ENCODE data around the gene RTN4RL1.
A peak's percentile ranks its signal among the peaks of the same experiment; 100 is the strongest.

The RTN4RL1 gene

GRCh38 chr17:2012499-2012898 lies 12.6 kb downstream of the RTN4RL1 start:
- peak overlapping the region; percentile 87 for H3K27ac ChIP-seq

DNA sequence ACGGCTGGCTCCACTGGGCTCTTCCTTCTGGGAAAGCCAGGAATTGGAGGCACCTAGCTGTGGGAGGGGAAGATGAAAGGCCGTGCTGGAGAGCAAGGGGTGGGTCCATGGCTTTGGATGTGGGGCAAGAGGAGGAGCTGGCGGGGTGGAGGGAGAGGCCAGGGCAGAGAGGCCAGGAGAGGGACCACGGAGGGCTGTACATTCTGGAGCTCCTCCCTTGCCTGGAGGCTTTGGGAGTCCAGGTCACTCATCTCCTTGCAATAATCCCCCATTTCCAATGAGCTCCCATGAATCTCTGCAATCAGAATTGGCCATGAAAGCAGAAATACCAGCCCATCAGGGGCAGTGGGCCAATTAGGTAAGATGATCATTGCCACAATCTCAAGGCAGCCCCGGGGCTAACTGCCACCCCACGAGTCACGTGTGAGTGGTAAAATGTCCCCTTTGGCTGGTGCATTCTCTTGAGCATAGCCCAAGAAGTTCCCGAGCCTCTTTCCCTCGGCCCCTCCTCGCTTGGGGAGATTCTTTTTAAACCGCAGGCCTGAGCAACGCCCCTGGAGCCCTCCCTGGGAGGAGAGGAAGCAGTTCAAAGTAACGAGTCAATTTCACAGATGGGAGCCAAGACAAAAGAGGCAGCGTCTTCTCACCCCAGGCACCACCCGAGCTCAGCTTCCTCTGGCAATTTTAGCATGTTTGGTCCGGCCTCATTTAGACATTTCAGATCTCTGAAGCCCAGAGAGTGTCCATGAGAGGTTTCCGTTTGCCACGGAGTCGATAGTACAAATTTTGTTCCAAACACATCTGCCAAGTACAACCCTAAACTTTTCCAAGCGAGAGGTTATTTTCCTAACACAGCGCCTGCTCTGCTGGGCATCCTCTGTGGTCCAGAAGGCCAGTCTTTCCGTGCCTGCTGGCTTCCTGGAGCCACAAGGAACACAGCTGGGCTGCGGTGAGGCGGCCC lies 13.4 kb downstream of the RTN4RL1 start:
- TF ChIP-seq ZFX (IDR thresholded peaks at IDR 0.05), result no peak
- peak overlapping the region; percentile 87 for H3K27ac ChIP-seq

More at GRCh38 chr17:2012499-2012898, 12.6 kb downstream of the RTN4RL1 start:
- no peak for TF ChIP-seq CTCF (conservative IDR thresholded peaks at IDR 0.05)
- TF ChIP-seq ZFX (IDR thresholded peaks at IDR 0.05), result no peak

- no peak overlapping the region for H3K27ac ChIP-seq
Observed at GRCh38 chr17:2009737-2010136, 15.4 kb downstream of the RTN4RL1 start.

GRCh38 chr17:2008332-2009126 lies 16.6 kb downstream of the RTN4RL1 start:
- no peak for TF ChIP-seq ZFX (IDR thresholded peaks at IDR 0.05)
- H3K27ac ChIP-seq, result no peak overlapping the region

More at GRCh38 chr17:2009737-2010136, 15.4 kb downstream of the RTN4RL1 start:
- no peak for TF ChIP-seq ZFX (IDR thresholded peaks at IDR 0.05)
- no peak for TF ChIP-seq CTCF (conservative IDR thresholded peaks at IDR 0.05)

DNA sequence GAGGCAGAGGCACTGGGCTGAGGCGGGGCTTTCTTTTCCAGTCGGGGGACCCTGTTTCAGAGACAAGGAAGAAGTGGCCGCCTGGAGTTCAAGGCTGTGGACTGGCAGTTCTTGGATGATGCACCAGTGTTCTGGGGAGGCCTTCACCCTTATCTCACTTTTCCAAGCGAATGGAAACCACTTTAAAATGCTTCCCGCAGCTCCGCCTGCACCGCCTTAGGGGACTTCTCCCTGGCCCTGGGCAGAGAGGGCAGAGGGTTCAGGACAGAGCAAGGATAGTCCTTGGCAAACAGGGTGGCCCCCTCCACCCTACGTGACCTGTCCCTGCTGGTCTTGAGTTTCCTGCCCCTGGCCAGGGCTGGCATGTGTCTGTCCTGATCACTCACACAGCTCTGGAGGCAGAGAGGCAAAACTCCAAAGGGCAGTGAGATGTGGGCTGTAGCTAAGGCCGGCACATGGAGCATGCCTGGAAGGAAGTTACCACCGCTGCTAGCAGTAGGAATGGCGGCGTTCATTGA lies 20.6 kb downstream of the RTN4RL1 start:
- no peak overlapping the region for H3K27ac ChIP-seq

DNA sequence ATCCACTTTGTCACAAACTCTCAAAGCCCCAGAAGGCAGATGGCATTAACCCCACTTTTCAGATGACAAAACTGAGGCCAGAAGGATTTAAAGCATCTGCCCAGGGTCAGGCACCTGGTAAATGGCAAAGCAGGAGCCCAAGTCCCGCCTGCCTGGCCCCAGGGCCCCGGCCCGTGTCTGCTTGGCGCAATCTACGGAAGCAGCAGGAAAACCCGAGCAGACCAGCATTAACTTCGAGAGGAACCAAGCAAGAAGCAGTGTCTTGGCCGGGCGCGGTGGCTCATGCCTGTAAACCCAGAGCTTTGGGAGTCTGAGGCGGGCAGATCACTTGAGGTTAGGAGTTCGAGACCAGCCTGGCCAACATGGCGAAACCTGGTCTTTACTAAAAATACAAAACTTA lies 21.6 kb downstream of the RTN4RL1 start:
- no peak overlapping the region for H3K27ac ChIP-seq
- no peak for TF ChIP-seq CTCF (conservative IDR thresholded peaks at IDR 0.05)
- no peak for TF ChIP-seq ZFX (IDR thresholded peaks at IDR 0.05)

More for the DNA sequence above, 20.6 kb downstream of the RTN4RL1 start:
- TF ChIP-seq ZFX (IDR thresholded peaks at IDR 0.05) (no peak), CTCF (conservative IDR thresholded peaks at IDR 0.05) (no peak)

- no peak overlapping the region for H3K27ac ChIP-seq
- no peak for TF ChIP-seq ZFX (IDR thresholded peaks at IDR 0.05)
- no peak for TF ChIP-seq CTCF (conservative IDR thresholded peaks at IDR 0.05)
Observed at GRCh38 chr17:2002767-2003329, 22.3 kb downstream of the RTN4RL1 start.

Data from C4-2B (cell line).